HFFc6 (cell line): ENCODE data around the gene GLIS1. TPM values are rescaled to one million over a fixed set of nuclear protein-coding genes. Genes with fewer than 3 reads are reported as not detected.

Source experiments
- DNase-seq: peaks from one replicate; pipeline ENCODE4 v3.0.0-alpha.2; 2018
- H3K27ac Mint-ChIP-seq: 2 replicates; pipeline ENCODE4 v1.8.0; 2020; ENCODE audit warnings: mild to moderate bottlenecking, mixed read lengths
- H3K27me3 Mint-ChIP-seq: 2 replicates; pipeline ENCODE4 v1.8.0; 2021; ENCODE audit warnings: mild to moderate bottlenecking, moderate library complexity, mixed read lengths; ENCODE audit not compliant: insufficient read depth
- H3K36me3 Mint-ChIP-seq: 2 replicates; pipeline ENCODE4 v1.8.0; 2021; ENCODE audit warnings: low read depth, mixed read lengths
- H3K4me1 Mint-ChIP-seq: 2 replicates; pipeline ENCODE4 v1.8.0; 2020; ENCODE audit warnings: low read depth, mixed read lengths
- H3K4me3 Mint-ChIP-seq: 2 replicates; pipeline ENCODE4 v1.8.0; 2020; ENCODE audit warnings: mild to moderate bottlenecking, moderate library complexity, mixed read lengths
- H3K9me3 Mint-ChIP-seq: 2 replicates; pipeline ENCODE4 v1.8.0; 2020; ENCODE audit warnings: mild to moderate bottlenecking, mixed read lengths
- total RNA-seq, 6 experiments: library from RNA; stranded (reverse); fragmentation: NEBNext Ultra II Directional; extraction: Animal tissue kit (Norgen Biotek cat#: 25700); gene quantifications; 2 replicates in 1 of 6; 3 replicates in 5 of 6; pipeline ENCODE4 v1.2.3, GENCODE V29; 2021
- TF ChIP-seq, protein P1 (sequence below): fragments of 200-600 bp; sonication (generic); IDR thresholded peaks from 2 replicates; pipeline ENCODE4 v1.5.0; 2021; ENCODE audit warnings: antibody characterized with exemption, mild to moderate bottlenecking

GLIS1 gene
- total RNA-seq, 6 experiments from 2014 or later: 1.1 to 1.9 (median 1.2) TPM

DNA sequence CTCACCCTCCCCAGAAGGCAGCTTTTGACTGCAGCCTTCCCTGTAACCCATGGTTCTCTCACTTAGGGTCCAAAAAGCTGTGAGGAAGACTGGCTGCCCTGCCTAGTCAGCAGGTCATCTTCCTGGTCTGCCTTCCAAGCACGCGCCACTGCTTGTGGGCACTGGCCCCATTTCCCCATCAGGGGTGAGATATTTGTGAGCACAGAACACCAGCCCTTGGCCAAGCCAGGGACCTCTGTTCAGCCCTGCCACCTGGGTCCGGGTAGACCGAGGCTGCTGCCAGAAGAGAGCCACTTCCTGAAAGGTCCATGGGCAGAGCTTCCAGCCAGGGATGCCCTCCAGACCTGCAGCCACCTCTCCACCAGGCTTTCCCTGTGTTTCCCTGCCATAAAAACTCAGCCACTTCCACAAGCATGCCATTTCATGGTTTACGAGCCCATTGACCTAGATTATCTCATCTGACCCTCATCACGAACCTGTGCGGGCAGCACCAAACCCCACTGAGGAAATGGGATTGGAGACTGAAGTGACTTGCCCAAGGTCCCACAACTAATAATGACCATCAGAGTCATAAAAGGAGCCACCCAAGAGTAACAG, 40.5 kb downstream of the GLIS1 start:
- peaks cover 4% of the 10 kb centered on the region for H3K27me3 Mint-ChIP-seq

GRCh38 chr1:53697721-53698383, 41.1 kb downstream of the GLIS1 start:
- H3K4me3 Mint-ChIP-seq: no peak overlapping the region
- H3K4me1 Mint-ChIP-seq: peaks cover 16% of the 10 kb centered on the region
- TF ChIP-seq, protein P1, sequence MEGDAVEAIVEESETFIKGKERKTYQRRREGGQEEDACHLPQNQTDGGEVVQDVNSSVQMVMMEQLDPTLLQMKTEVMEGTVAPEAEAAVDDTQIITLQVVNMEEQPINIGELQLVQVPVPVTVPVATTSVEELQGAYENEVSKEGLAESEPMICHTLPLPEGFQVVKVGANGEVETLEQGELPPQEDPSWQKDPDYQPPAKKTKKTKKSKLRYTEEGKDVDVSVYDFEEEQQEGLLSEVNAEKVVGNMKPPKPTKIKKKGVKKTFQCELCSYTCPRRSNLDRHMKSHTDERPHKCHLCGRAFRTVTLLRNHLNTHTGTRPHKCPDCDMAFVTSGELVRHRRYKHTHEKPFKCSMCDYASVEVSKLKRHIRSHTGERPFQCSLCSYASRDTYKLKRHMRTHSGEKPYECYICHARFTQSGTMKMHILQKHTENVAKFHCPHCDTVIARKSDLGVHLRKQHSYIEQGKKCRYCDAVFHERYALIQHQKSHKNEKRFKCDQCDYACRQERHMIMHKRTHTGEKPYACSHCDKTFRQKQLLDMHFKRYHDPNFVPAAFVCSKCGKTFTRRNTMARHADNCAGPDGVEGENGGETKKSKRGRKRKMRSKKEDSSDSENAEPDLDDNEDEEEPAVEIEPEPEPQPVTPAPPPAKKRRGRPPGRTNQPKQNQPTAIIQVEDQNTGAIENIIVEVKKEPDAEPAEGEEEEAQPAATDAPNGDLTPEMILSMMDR: no peak
- no peaks in the 10 kb centered on the region for H3K9me3 Mint-ChIP-seq
- H3K27ac Mint-ChIP-seq: no peak overlapping the region
- no peaks in the 10 kb centered on the region for H3K36me3 Mint-ChIP-seq
- no peak for DNase-seq
- peaks cover 6% of the 10 kb centered on the region for H3K27me3 Mint-ChIP-seq

More for the DNA sequence above, 40.5 kb downstream of the GLIS1 start:
- Mint-ChIP-seq H3K36me3 (no peaks in the 10 kb centered on the region), H3K4me3 (no peak overlapping the region), H3K27ac (no peak overlapping the region), H3K9me3 (no peaks in the 10 kb centered on the region), H3K4me1 (peaks cover 14% of the 10 kb centered on the region)
- TF ChIP-seq, protein P1: no peak
- no peak for DNase-seq

- no peak overlapping the region for H3K27ac Mint-ChIP-seq
- no peak for DNase-seq
- H3K9me3 Mint-ChIP-seq: no peaks in the 10 kb centered on the region
- peaks cover 16% of the 10 kb centered on the region for H3K4me1 Mint-ChIP-seq
- H3K27me3 Mint-ChIP-seq: peaks cover 15% of the 10 kb centered on the region
- TF ChIP-seq, protein P1: no peak
- no peak overlapping the region for H3K4me3 Mint-ChIP-seq
- H3K36me3 Mint-ChIP-seq: no peaks in the 10 kb centered on the region
Measured at GRCh38 chr1:53696990-53697389, 42.0 kb downstream of the GLIS1 start.

GRCh38 chr1:53696571-53696970, 42.4 kb downstream of the GLIS1 start:
- Mint-ChIP-seq H3K4me3 (no peak overlapping the region), H3K27ac (no peak overlapping the region), H3K9me3 (no peaks in the 10 kb centered on the region), H3K36me3 (no peaks in the 10 kb centered on the region), H3K27me3 (peaks cover 19% of the 10 kb centered on the region), H3K4me1 (peaks cover 16% of the 10 kb centered on the region)
- TF ChIP-seq, protein P1: no peak
- no peak for DNase-seq

DNA sequence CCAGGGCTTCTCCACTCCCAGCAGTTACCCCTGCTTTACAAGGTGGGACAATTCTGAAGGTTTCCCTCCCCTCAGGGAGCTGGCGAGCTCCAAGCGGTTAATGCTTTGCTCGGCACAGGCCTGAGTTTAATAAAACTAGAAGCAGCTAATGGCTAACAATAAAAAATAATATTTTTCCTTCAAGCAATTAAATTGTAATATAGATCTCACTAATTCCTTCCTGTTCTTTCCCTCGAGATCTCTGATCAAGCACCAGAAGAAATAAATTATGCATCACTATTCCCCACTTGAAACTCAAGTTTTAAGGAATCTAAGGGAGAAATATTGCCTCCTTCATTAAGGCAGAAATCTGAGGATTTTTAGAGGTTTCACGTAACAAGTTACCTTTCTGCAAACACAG, 42.9 kb downstream of the GLIS1 start:
- no peaks in the 10 kb centered on the region for H3K9me3 Mint-ChIP-seq
- TF ChIP-seq, protein P1: no peak
- peaks cover 21% of the 10 kb centered on the region for H3K27me3 Mint-ChIP-seq
- no peak overlapping the region for H3K4me3 Mint-ChIP-seq
- no peaks in the 10 kb centered on the region for H3K36me3 Mint-ChIP-seq
- H3K27ac Mint-ChIP-seq: no peak overlapping the region
- no peak for DNase-seq
- peaks cover 16% of the 10 kb centered on the region for H3K4me1 Mint-ChIP-seq
